NCI-H128 (cell line): Measurements from ENCODE around the gene CSNK1G1.

Source experiments
- DNase-seq: peaks from one replicate; lab custom pipeline; 2025; ENCODE audit not compliant: unreplicated experiment; lab: John Stamatoyannopoulos, UW

CSNK1G1 gene

DNA sequence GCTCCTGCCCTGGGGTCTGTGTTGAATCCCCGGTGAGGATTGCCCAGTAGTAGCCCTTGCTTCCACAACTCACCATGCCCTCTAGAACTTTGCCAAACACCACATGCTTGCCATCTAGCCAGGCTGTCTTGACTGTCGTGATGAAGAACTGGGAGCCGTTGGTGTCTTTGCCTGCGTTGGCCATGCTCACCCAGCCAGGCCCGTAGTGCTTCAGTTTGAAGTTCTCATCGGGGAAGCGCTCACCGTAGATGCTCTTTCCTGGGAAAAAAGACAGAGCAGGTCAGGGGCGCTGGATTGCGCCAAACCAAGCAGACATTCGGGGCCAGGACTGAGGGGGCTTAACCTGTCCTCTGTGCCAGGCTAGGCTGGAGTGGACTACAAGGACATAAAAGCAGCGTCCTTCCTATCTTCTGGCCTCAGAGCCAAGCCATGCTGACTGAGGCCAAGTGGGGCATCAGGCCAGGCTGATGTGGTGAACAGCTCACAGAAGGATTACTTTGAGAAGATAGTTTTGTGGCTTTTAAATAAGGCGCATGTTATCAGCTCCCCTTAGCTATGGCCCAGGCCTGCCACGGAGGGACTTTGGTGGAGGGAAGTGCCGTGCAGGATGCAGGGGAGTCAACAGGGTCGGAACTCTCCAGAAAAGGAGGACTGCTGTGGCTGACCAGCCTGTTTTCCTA is 199.2 kb downstream of the CSNK1G1 start:
- DNase-seq = no peak

DNA sequence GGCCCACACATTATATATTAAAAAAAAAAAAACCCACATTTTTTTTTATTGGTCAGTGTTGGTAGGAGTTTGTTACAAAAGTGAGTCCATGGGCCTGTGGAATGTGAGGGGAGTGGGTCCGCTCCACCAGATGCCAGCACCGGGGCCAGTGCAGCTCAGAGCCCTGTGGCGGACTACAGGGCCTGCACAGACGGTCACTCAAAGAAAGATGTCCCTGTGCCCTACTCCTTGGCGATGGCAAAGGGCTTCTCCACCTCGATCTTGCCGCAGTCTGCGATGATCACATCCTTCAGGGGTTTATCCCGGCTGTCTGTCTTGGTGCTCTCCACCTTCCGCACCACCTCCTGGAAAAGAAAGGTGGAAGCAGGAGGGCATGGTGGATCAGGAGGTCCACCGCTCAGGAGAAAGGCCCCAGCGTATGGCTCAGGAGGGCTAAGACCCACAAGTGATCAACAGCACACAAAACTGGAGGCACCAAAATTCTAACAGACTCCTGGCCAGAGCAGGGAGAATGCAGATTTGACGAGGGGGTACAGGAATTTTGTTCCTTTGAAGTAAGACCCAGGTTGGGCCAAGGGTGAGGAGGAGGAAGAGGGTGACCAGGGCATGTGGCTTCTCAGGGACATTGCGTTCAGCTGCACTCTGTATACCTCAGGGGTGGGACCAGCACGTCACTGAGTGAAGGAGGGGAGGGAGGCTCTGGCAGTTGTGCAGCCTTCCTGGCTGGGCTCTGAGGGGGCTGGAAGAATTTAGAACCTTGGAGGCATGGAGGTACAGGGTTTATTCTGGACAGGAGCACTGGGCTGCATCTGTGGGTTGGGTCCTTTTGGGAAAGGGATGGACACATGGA is 199.9 kb downstream of the CSNK1G1 start:
- no peak for DNase-seq

DNA sequence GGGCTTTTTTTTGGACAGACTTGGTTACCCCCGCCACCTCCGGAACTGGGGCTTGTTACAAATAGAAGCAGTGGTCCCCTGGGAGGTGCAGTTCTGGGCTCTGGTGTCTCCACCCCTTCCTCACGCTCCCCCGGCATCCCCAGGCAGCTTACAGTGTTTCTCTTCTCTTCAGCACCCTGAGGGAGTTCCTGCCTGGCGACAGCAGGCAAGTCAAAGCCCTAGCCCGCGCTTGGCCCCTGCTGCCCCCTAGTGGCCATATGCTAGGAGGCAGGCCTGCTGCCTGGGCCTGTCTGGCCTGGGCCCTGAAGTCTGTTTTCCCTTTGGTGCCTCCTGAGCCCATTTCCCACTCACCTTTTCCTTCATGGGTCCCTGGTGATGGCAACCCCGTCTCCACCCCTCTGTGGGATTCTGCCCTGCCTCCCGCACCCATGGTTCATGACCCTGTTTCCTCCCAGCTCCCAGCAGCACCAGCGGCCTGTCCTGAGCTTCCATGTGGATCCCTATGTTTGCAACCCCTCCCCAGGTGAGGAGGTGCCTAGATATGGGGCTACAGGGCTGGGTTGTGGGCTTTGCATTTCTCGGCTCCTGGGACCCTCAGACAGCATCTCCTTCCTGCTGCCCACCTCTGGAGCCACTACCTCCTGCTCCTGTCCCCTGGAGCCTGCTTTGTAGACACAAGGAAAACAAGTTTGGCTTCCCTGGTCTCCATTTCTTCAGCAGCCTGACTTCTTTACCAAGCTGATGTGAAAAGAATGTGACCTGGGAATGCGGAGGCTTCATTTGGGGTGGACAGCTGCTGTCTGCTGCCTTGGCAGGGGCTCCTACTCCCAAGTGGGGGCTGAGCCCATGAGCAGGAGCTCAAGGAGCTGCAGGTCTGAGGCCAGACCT is 202.2 kb downstream of the CSNK1G1 start:
- DNase-seq = peak; percentile 76

DNA sequence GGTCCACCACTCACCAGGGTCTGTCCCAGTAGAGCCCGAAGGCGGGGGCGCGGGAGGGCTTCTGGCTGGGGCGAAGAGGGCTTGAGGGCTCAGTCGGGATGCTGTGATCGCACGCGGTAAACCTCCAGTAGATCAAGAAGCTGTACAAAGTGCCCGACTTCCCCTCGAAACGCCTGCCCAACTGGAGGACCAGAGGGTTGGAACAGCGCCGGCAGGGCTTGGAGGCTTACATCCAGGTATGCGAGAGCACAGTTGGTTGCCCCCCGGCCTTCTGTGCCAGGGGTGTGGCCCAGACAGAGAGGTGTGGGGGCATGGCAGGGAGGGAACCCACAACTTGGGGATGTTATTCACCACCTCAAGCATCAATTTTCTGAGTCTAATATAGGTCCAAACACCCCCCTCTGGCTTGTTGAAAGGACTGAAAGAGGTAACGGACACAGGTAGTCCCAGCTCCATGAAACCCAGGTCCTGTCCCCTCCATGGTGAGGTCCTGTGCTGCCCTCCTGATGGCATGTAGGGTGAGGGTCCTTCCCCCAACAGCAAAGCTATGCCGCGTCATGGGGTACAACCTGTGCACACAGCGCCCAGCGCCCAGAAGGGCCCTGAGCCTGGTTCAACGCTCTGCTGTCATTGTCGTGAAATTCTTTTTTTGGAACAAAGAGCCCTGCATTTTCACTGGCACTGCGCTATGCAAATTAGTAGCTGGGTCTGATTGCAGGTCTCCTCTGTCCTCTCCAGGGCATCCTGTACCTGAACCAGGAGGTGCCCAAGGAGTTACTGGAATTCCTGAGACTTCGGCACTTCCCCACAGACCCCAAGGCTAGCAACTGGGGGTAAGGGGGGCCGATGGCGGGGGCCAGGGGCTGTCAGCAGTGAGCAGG is 203.2 kb downstream of the CSNK1G1 start:
- no peak for DNase-seq

DNA sequence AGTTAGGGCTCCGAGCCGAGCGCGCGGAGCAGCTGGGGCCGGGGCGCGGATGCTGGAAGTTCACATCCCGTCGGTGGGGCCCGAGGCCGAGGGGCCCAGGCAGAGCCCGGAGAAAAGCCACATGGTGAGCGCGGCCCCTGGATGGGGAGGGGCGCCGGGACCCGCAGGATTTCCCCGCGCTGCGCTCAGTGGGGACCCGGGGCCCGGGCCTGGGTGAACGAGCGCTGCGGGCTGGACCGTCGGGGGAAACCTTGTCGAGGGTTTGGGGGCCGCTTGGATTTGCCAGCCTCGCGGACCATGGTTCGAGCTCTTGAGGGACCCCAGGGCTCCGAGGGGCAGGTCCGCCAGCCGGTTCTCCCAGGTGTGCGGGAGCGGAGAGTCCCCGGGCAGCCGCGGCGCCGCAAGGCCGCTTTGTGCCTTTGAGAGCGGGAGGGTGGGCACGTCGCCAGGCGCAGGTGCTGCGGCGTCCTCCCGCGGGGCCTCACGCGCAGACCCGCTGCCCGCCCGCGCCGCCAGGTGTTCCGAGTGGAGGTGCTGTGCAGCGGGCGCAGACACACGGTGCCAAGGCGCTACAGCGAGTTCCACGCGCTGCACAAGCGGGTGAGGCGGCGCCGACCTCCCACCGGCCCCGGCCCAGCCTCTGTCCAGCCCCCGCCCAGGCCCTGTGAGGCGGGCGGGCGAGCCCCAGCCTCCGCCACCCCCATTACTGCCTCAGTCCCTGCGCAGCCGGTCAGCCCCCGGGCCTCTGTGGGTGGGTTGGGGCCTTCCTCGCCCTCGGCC is 204.1 kb downstream of the CSNK1G1 start, which contains the start of gene SNX22:
Gene SNX22, plus strand, starts transcription at position 5 of the 780 bp plus-strand sequence. Its CDS starts 45 bp downstream, at position 50.
- DNase-seq = peak; percentile 6

DNA sequence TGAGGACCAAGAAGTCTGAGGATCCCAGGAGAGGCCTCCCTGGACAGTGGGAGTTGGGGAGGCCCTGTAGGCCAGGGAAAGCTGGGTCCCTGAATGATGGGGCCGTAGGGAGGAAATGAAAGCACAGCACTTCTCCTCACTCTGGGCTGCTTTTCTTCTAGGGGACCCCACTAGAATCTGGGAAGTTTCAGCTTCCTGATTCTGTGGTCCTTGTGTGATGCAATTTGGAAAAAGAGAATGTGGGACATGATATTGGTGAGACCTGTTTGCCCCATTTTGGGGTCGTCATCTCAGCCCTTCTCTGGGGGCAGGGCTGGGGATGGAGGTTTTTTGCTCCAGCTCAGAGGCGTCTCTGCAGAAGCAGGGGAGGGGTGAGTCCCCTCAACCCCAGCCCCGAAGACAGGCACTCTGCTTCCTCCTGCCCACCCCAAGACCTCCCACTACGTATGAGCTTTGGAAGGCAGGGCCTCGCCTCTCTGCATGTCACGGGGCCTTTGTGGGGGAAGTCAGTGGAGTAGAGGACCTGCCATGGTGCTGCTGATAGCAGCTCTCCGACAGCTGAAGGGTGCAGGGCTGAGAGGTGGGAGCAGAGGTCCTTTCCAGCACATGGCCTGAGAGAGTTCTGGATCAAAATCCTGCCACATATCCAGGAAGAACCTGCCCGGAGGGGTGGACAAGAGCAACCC is 205.9 kb downstream of the CSNK1G1 start:
- DNase-seq = no peak

DNA sequence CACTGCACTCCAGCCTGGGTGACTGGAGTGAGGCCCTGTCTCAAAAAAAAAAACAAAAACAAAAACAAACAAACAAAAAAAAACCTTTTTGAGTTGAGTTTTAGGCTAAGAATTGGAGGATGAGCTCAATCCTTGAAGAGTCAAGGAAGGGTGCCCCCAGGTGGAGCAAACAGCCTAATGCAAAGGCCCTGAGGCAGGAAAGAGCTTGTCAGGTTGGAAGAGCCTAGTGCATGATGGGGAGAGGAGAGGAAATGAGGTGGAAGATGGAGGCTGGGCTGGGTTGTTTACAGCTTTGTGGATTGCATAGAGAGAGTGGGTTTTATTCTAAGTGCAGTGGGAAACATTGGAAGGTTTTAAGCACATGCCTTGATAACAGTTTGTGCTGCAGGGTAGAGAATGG is 206.5 kb downstream of the CSNK1G1 start:
- DNase-seq = no peak

DNA sequence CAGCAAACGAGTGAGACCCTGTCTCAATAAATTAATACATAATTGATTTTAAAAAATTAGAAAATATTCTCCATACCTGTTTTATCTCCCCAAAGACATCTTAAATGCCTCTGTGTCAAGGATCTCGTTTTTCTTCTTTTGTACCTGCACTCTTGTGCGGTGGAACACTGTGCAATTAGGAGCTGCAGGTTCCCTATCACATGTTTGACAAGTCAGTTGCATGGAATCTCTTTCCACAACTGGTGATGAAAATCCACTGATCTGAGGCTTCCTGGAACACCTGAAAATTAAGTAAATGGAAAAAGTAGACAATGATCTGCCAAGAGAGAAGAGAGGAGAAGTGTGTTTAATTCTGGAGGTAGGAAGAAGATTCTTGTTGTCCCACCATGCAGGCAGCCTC is 207.4 kb downstream of the CSNK1G1 start:
- no peak for DNase-seq

DNA sequence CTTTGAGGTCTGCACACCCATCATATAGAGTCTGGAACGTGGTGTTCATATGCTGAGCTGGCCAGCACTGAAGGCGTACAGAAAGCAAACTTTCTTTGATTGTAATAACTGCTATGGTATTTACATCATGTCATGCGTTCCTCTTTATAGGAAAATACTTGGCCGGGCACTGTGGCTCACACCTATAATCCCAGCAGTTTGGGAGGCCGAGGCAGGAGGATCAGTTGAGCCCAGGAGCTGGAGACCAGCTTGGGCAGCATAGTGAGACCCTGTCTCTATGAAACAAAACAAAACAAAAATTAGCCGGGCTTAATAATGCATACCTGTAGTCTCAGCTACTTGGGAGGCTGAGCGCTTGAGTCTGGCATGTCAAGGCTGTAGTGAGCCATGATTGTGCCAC is 207.8 kb downstream of the CSNK1G1 start:
- no peak for DNase-seq

DNA sequence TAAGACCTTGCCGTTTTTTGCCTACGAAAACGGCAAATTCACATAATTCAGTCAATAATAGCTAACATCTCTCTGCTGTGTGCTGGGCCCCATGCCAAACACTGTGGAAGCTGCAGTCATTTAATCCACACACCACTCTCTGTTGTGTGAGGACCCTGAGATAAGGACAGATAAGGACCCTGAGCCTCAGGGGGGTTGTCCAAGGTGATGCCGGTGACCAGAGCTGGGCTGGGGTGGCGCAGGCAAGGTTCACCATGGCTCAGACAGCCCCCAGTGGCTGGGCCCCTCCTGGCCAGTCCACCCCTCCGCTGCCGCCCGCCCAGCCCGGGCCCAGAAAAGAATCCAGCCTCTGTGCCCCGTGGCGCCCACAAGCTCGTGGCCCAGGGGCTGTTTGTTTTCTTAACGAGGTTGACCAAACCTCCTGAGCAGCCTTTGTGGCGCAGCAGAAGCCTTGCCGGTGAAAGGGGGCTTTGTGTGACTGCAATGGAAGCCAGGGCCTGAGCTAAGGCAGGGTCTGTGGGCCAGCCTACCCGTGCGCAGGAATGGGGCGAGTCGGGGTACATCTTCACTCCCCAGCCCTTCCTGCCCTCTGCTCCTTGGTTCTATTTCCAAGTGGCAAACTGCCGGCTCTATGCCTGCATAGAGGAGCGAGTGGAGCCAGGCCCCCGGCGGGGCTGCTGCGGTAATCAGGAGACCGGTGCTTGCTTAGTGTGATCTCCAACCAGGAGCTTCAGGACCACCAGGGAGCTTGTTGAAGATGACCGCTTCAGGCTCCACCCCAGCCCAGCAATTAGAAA is 208.9 kb downstream of the CSNK1G1 start:
- DNase-seq = no peak

DNA sequence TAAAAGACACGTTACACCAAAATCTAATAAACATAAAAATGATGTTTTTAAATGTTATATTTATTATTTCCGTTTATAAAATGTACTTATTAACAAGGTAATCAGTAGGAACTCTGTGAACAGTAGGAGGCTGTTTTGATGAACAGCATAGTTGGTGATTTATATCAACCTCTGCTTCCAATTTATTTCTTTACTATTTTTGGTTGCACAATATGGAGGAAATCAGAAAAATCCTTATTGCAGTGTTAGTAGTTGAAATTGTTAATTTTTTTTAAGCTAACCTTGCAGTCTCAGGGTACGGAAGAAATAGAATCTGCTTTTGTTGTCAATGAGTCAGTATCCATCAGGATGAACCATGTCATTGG is 209.5 kb downstream of the CSNK1G1 start:
- no peak for DNase-seq

DNA sequence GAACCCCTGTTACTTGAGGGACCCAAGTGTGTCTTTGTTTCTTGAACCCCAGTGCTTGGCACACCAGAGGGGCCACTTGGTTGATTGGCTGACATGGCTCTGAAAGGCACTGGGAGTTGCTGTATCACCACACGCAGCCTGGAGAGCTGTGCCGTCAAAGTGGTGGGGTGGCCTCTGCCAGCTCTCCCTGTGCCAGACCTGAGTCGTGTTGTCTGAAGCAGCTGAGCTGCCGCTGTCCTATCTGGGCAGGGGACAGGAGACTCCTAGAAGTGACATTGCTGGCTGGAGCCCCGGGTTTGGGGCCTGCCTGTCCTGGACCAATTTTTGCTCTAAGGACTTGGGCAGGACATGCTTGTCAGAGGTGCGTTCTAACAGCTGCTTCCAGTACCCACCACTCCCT is 209.9 kb downstream of the CSNK1G1 start:
- DNase-seq = no peak

DNA sequence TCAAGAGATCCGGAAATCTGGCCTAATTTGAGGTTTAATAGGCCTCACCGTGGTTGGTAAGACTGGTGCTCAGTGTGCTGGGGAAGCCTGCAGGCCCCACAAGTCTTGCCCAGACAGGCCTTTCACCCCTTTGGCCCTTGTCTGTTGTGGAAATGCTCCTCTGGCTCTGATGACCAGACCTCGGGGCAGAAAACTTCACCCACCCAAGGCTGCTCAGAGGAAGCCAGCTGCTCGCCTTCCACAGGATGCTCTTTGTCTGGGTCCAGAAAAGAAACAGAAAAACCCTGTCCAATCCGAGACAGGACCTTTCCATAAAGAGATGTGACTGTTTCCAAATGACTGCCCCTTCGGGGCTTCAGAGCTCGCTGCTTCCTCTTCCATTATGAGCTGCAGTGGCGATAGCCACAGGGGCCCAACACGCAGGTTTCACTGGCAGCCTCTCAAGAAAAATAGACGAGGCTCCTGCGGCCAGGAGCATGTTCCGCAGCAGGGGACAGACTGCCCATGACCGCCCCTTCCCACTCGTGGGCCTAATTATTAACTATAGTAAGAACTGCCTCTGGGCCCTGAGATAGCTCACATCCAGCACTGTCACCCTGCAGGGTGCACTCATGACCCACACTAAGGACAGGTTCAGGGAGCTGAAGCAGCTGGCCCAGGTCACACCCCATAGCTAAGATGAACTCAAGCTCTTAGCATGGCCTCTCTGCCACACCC is 211.2 kb downstream of the CSNK1G1 start:
- DNase-seq = no peak

DNA sequence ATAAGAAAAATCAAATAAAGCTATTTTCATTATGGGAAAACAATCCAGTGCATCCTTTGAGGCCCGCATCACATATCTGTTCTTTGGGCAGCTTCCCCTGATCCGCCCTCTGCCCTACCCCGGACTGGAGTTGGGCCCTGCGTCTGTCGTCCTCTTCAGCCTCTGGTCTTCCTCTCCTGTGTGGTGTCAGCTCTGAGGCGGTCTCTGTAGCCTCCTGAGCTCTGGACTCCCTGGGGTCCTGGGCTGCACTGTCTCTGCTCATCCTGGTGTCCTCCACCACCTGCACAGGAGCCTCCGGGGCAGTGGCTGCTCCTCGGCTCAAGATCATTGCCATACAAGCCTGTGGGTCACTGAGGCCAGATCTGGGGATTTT is 211.8 kb downstream of the CSNK1G1 start:
- no peak for DNase-seq

DNA sequence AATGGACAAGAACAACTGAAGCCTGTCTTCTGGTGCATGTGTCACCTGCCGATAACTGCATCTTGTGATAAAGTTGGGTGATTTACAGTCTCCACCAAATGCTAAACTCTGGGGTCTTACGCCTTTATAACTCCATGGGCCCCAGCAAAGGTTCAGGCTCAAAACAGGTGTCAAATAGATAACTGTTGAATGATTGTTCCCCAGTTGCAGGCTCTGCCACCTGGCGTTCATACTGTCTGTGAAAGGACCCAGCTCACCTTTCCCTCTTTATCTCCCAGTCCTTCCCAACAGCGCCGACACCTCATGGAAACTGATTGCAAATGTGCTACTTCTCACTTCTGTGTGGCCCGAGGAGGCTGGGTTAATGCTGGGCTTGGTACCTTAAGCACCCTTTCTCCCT is 212.7 kb downstream of the CSNK1G1 start:
- DNase-seq = no peak

DNA sequence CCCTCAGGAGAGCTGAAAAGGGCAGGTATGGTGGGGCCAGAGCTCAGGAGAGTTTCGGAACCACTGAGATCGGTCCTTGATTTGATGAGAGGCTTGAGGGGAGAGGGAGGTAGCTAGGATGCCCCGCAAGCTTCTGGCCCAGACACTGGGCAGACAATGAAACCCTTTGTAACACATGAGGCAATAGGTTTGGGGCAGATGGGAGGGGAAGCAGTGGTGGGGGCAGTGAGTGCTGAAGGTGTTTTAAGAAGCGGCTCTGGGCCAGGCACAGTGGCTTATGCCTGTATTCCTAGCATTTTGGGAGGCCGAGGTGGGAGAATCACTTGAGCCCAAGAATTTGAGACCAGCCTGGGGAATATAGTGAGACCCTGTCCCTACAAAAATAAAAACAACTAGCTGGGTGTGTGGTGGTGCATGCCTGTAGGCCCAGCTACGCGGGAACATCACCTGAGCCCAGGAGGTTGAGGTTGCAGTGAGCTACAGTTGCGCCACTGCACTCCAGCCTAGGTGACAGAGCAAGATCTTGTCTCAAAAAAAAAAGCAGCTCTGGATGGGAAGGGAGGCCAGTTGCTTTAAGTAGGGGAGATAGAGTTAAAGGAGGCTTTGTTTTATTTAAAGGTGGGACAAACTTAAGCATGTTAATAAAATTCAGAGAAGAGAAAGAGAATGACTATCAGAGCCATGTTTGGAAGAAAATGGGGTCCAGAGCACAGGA is 214.0 kb downstream of the CSNK1G1 start:
- DNase-seq = no peak

DNA sequence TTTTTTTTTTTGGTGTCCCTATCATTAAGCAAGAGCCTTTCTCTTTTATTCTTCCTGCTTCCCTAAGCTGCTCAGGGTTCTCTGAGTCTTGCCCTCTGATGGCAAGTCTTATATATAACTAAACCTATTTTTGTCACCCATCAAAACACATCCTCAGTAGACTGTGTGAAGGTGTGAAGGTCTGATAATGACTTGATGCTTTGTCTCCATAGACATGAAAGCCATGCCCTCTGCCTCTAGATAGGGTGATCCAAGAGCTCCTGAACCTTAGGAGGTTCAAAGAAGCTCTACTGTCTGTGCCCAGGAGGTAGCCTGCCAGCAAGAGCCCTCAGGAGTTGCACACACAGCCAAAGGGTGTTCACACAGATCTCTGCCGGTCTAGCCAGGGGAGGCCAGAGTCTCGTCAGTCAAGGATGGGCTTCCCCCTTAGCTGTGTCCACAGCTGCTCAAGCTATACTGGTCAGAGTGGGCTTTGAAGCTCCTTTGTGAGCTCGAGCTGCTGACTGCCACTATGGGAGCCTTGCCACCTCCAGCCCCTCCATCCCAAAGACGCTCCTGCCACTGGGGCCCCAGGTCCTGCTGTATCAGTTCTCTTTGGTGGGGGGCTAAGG is 217.5 kb downstream of the CSNK1G1 start:
- no peak for DNase-seq
